Measurements from ENCODE around the gene CORIN.

The CORIN gene

DNA sequence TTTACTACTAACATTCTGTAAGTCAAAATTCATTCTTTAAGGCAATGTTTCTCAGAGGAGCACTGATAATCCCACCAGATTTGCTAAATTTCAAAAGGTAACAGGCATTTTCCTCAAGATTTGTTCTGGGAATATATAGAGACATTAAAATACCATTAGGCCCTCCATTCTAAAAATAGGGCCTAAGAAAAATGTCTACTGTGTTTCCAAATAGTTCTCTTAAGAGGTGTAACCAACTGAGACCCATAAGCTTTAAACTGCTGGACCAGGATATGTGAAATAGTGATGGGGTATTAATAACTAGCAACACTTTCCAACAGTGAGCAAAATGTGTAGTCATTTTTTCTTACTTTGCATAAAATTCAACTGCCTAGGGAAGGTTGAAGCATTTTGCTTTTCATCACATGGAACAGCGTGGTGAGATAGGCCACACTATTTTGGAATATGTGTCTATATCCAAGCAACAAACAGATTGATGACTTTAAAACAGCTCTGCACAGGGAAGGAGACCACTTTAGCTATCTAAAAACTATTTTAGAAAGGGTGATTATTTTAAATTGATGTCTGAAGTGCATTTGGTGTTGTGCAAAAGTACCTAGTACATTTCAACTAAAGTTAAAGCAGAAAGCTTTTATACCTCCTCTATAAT lies 89.9 kb downstream of the CORIN start:
- peaks cover 0 to 3% of the 10 kb centered on the region in 2 experiments for H3K27me3 ChIP-seq (ENCODE audit: control insufficient read depth in 1 of 2, insufficient read depth in 1 of 2, low read length in 2 of 2)

DNA sequence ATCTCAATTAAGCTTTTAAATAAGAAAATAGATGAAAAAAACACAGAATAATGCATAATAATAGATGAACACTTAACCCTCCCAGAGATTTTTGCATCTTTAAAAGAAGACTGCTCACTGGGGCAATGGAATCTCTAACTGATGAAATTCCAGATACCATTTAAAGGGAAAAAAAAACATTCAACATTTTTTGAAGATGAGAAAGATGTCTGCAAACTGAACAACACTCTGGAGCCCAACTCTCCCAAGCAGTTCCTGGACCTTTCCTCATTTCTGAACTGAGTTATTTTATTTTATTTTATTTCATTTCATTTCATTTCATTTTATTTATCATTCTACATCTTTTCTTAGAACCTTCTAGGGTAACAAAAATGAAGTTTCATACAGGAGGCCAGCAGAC lies 90.7 kb downstream of the CORIN start:
- Histone ChIP-seq H3K4me3 (ENCODE audit: insufficient read depth in 1 of 2, low read depth in 1 of 2, low read length in 2 of 2) (no peak overlapping the region), H2AK5ac (ENCODE audit: low read length, severe bottlenecking) (no peak overlapping the region), H3K79me1 (replicated peaks; ENCODE audit: low read length, poor library complexity, severe bottlenecking) (no peaks in the 10 kb centered on the region), H4K8ac (ENCODE audit: low read length) (no peak overlapping the region), H2BK12ac (ENCODE audit: low read length in 2 of 2) (no peak overlapping the region), H3K18ac (ENCODE audit: low read depth in 1 of 2, low read length in 2 of 2) (no peak overlapping the region), H3K27ac (ENCODE audit: low read length, poor library complexity, severe bottlenecking) (no peak overlapping the region), H3K27me3 (ENCODE audit: control insufficient read depth in 1 of 2, insufficient read depth in 1 of 2, low read length in 2 of 2) (peaks cover 0 to 3% of the 10 kb centered on the region in 2 experiments), H3K4me2 (ENCODE audit: low read length, poor library complexity, severe bottlenecking) (no peak overlapping the region), H2BK120ac (ENCODE audit: low read depth, low read length) (no peak overlapping the region), H4K91ac (ENCODE audit: low read length) (no peak overlapping the region), H2BK15ac (ENCODE audit: low read depth, poor library complexity, severe bottlenecking) (no peak overlapping the region), H3K36me3 (ENCODE audit: control insufficient read depth in 1 of 2, insufficient read depth in 2 of 2, low read depth in 1 of 2, low read length in 2 of 2) (no peaks in the 10 kb centered on the region), H3K23ac (ENCODE audit: low read length in 2 of 2) (no peak overlapping the region), H3K4ac (ENCODE audit: low read depth in 1 of 2, low read length in 2 of 2) (no peak overlapping the region), H3K9me3 (ENCODE audit: control insufficient read depth, low read length) (peaks cover 6% of the 10 kb centered on the region), H3K9ac (ENCODE audit: low read length) (no peak overlapping the region), H2AFZ (ENCODE audit: low read depth, low read length) (no peak overlapping the region), H2BK5ac (ENCODE audit: low read depth, low read length, poor library complexity, severe bottlenecking) (no peak overlapping the region), H3K4me1 (ENCODE audit: control insufficient read depth, insufficient read depth, low read depth, low read length) (no peaks in the 10 kb centered on the region), H3K14ac (ENCODE audit: low read length in 2 of 2) (no peak overlapping the region)
- DNase-seq, result no peak

More for the DNA sequence above, 89.9 kb downstream of the CORIN start:
- Histone ChIP-seq H3K27ac (ENCODE audit: low read length, poor library complexity, severe bottlenecking) (no peak overlapping the region), H3K4me1 (ENCODE audit: control insufficient read depth, insufficient read depth, low read depth, low read length) (no peaks in the 10 kb centered on the region), H3K79me1 (replicated peaks; ENCODE audit: low read length, poor library complexity, severe bottlenecking) (no peaks in the 10 kb centered on the region), H4K8ac (ENCODE audit: low read length) (no peak overlapping the region), H3K14ac (ENCODE audit: low read length in 2 of 2) (no peak overlapping the region), H3K23ac (ENCODE audit: low read length in 2 of 2) (no peak overlapping the region), H2AK5ac (ENCODE audit: low read length, severe bottlenecking) (no peak overlapping the region), H2BK120ac (ENCODE audit: low read depth, low read length) (no peak overlapping the region), H3K4me2 (ENCODE audit: low read length, poor library complexity, severe bottlenecking) (no peak overlapping the region), H2AFZ (ENCODE audit: low read depth, low read length) (no peak overlapping the region), H3K36me3 (ENCODE audit: control insufficient read depth in 1 of 2, insufficient read depth in 2 of 2, low read depth in 1 of 2, low read length in 2 of 2) (no peaks in the 10 kb centered on the region), H3K18ac (ENCODE audit: low read depth in 1 of 2, low read length in 2 of 2) (no peak overlapping the region), H3K9ac (ENCODE audit: low read length) (no peak overlapping the region), H3K4me3 (ENCODE audit: insufficient read depth in 1 of 2, low read depth in 1 of 2, low read length in 2 of 2) (no peak overlapping the region), H3K9me3 (ENCODE audit: control insufficient read depth, low read length) (peaks cover 8% of the 10 kb centered on the region), H2BK12ac (ENCODE audit: low read length in 2 of 2) (no peak overlapping the region), H2BK15ac (ENCODE audit: low read depth, poor library complexity, severe bottlenecking) (no peak overlapping the region), H3K4ac (ENCODE audit: low read depth in 1 of 2, low read length in 2 of 2) (no peak overlapping the region), H2BK5ac (ENCODE audit: low read depth, low read length, poor library complexity, severe bottlenecking) (no peak overlapping the region), H4K91ac (ENCODE audit: low read length) (no peak overlapping the region)
- no CpG with 5 or more reads among the region's 1 CpG for WGBS
- no peak for DNase-seq

GRCh38 chr4:47746122-47746521 lies 91.7 kb downstream of the CORIN start:
- Histone ChIP-seq H3K79me1 (replicated peaks; ENCODE audit: low read length, poor library complexity, severe bottlenecking) (no peaks in the 10 kb centered on the region), H3K14ac (ENCODE audit: low read length in 2 of 2) (no peak overlapping the region), H3K27ac (ENCODE audit: low read length, poor library complexity, severe bottlenecking) (no peak overlapping the region), H3K4ac (ENCODE audit: low read depth in 1 of 2, low read length in 2 of 2) (no peak overlapping the region), H3K27me3 (ENCODE audit: control insufficient read depth in 1 of 2, insufficient read depth in 1 of 2, low read length in 2 of 2) (peaks cover 0 to 3% of the 10 kb centered on the region in 2 experiments), H4K91ac (ENCODE audit: low read length) (no peak overlapping the region), H3K4me1 (ENCODE audit: control insufficient read depth, insufficient read depth, low read depth, low read length) (no peaks in the 10 kb centered on the region), H3K18ac (ENCODE audit: low read depth in 1 of 2, low read length in 2 of 2) (no peak overlapping the region), H4K8ac (ENCODE audit: low read length) (no peak overlapping the region), H2AK5ac (ENCODE audit: low read length, severe bottlenecking) (no peak overlapping the region), H3K4me3 (ENCODE audit: insufficient read depth in 1 of 2, low read depth in 1 of 2, low read length in 2 of 2) (no peak overlapping the region), H2BK5ac (ENCODE audit: low read depth, low read length, poor library complexity, severe bottlenecking) (no peak overlapping the region), H2BK15ac (ENCODE audit: low read depth, poor library complexity, severe bottlenecking) (no peak overlapping the region), H2BK120ac (ENCODE audit: low read depth, low read length) (no peak overlapping the region), H3K9me3 (ENCODE audit: control insufficient read depth, low read length) (peaks cover 3% of the 10 kb centered on the region), H2BK12ac (ENCODE audit: low read length in 2 of 2) (no peak overlapping the region), H3K4me2 (ENCODE audit: low read length, poor library complexity, severe bottlenecking) (no peak overlapping the region), H3K36me3 (ENCODE audit: control insufficient read depth in 1 of 2, insufficient read depth in 2 of 2, low read depth in 1 of 2, low read length in 2 of 2) (no peaks in the 10 kb centered on the region), H2AFZ (ENCODE audit: low read depth, low read length) (no peak overlapping the region), H3K9ac (ENCODE audit: low read length) (no peak overlapping the region), H3K23ac (ENCODE audit: low read length in 2 of 2) (no peak overlapping the region)
- no peak for DNase-seq
- 98% methylated on average over 3 of the region's 4 CpGs for WGBS

GRCh38 chr4:47744843-47745382 lies 93.0 kb downstream of the CORIN start:
- Histone ChIP-seq H3K18ac (ENCODE audit: low read depth in 1 of 2, low read length in 2 of 2) (no peak overlapping the region), H3K4me2 (ENCODE audit: low read length, poor library complexity, severe bottlenecking) (no peak overlapping the region), H3K4me1 (ENCODE audit: control insufficient read depth, insufficient read depth, low read depth, low read length) (no peaks in the 10 kb centered on the region), H4K91ac (ENCODE audit: low read length) (no peak overlapping the region), H3K27me3 (ENCODE audit: control insufficient read depth in 1 of 2, insufficient read depth in 1 of 2, low read length in 2 of 2) (no peaks in the 10 kb centered on the region), H3K9ac (ENCODE audit: low read length) (no peak overlapping the region), H3K4ac (ENCODE audit: low read depth in 1 of 2, low read length in 2 of 2) (no peak overlapping the region), H2BK5ac (ENCODE audit: low read depth, low read length, poor library complexity, severe bottlenecking) (no peak overlapping the region), H2BK15ac (ENCODE audit: low read depth, poor library complexity, severe bottlenecking) (no peak overlapping the region), H2BK120ac (ENCODE audit: low read depth, low read length) (no peak overlapping the region), H3K14ac (ENCODE audit: low read length in 2 of 2) (no peak overlapping the region), H2BK12ac (ENCODE audit: low read length in 2 of 2) (no peak overlapping the region), H3K27ac (ENCODE audit: low read length, poor library complexity, severe bottlenecking) (no peak overlapping the region), H3K36me3 (ENCODE audit: control insufficient read depth in 1 of 2, insufficient read depth in 2 of 2, low read depth in 1 of 2, low read length in 2 of 2) (no peaks in the 10 kb centered on the region), H2AK5ac (ENCODE audit: low read length, severe bottlenecking) (no peak overlapping the region), H3K9me3 (ENCODE audit: control insufficient read depth, low read length) (peaks cover 12% of the 10 kb centered on the region), H4K8ac (ENCODE audit: low read length) (no peak overlapping the region), H3K23ac (ENCODE audit: low read length in 2 of 2) (no peak overlapping the region), H2AFZ (ENCODE audit: low read depth, low read length) (no peak overlapping the region), H3K79me1 (replicated peaks; ENCODE audit: low read length, poor library complexity, severe bottlenecking) (no peaks in the 10 kb centered on the region), H3K4me3 (ENCODE audit: insufficient read depth in 1 of 2, low read depth in 1 of 2, low read length in 2 of 2) (no peak overlapping the region)
- DNase-seq, result no peak
- WGBS, result no CpG with 5 or more reads among the region's 2 CpGs
